SU-DHL-6 (cell line): ENCODE measurements around the gene LRRC55.

Experiments used
- H2AFZ ChIP-seq: fragments of 200-600 bp; sonication (generic); 2 replicates; pipeline ENCODE4 v1.6.1; 2014; ENCODE audit warnings: low read depth, mild to moderate bottlenecking, moderate library complexity, mixed read lengths, antibody characterized with exemption, low read length; ENCODE audit not compliant: severe bottlenecking
- H3F3A ChIP-seq: fragments of 200-600 bp; shearing (Covaris generic); 2 replicates; pipeline ENCODE4 v1.6.0; 2016; ENCODE audit warnings: antibody characterized with exemption, mild to moderate bottlenecking; ENCODE audit not compliant: insufficient read depth
- H3K27ac ChIP-seq: fragments of 200-600 bp; sonication (generic); 2 replicates; pipeline ENCODE4 v1.5.1; 2016; ENCODE audit warnings: low read depth, mild to moderate bottlenecking, low read length, moderate library complexity, mixed read lengths
- H3K27me3 ChIP-seq: fragments of 200-600 bp; sonication (generic), shearing (Covaris generic); 2 replicates; pipeline ENCODE4 v1.6.0; 2014; ENCODE audit warnings: mild to moderate bottlenecking, low read length
- H3K36me3 ChIP-seq: fragments of 200-600 bp; sonication (generic); 2 replicates; pipeline ENCODE4 v1.6.1; 2014; ENCODE audit warnings: mild to moderate bottlenecking, low read length, mixed read lengths
- H3K4me2 ChIP-seq: fragments of 300-600, 200-600 bp; shearing (Covaris generic), sonication (generic); 2 replicates; pipeline ENCODE4 v1.6.0; 2014; ENCODE audit warnings: low read length, low read depth, mild to moderate bottlenecking; ENCODE audit not compliant: poor library complexity, severe bottlenecking
- H3K4me3 ChIP-seq: fragments of 200-600 bp; sonication (generic); 2 replicates; pipeline ENCODE4 v1.5.1; 2014; ENCODE audit warnings: antibody characterized with exemption, low read length, mild to moderate bottlenecking, mixed read lengths; ENCODE audit not compliant: insufficient read depth, poor library complexity, severe bottlenecking
- H3K79me2 ChIP-seq: fragments of 200-600 bp; sonication (generic); 2 replicates; pipeline ENCODE4 v1.6.1; 2014; ENCODE audit warnings: mild to moderate bottlenecking, low read length, moderate library complexity; ENCODE audit not compliant: insufficient read depth
- H3K9ac ChIP-seq: fragments of 200-600 bp; sonication (generic); 2 replicates; pipeline ENCODE4 v1.7.0; 2014; ENCODE audit warnings: mild to moderate bottlenecking, low read length
- H3K9me2 ChIP-seq: fragments of 200-600 bp; sonication (generic); replicated peaks from 2 replicates; pipeline ENCODE4 v1.6.1; 2014; ENCODE audit warnings: low read length; ENCODE audit not compliant: insufficient read depth
- H3K9me3 ChIP-seq: fragments of 200-600 bp; sonication (generic); 2 replicates; pipeline ENCODE4 v1.6.1; 2014; ENCODE audit warnings: low read length, mixed read lengths; ENCODE audit not compliant: insufficient read depth
- H4K20me1 ChIP-seq: fragments of 200-600 bp; sonication (generic); 2 replicates; pipeline ENCODE4 v1.6.1; 2014; ENCODE audit warnings: low read depth, mild to moderate bottlenecking, antibody characterized with exemption, low read length, moderate library complexity, mixed read lengths
- CTCF ChIP-seq: fragments of 200-600 bp; sonication (generic); IDR thresholded peaks from one replicate; pipeline ENCODE4 v1.5.1; 2017; ENCODE audit warnings: antibody characterized with exemption, mild to moderate bottlenecking, low read length, moderate library complexity; ENCODE audit not compliant: insufficient read depth, poor library complexity, severe bottlenecking
- EZH2phosphoT487 ChIP-seq: fragments of 200-600 bp; sonication (generic), shearing (Covaris generic); conservative IDR thresholded peaks from 2 replicates; pipeline ENCODE4 v1.6.1; 2018; ENCODE audit warnings: mild to moderate bottlenecking, antibody characterized with exemption, low read length, moderate library complexity, mixed read lengths

LRRC55 gene, protein sequence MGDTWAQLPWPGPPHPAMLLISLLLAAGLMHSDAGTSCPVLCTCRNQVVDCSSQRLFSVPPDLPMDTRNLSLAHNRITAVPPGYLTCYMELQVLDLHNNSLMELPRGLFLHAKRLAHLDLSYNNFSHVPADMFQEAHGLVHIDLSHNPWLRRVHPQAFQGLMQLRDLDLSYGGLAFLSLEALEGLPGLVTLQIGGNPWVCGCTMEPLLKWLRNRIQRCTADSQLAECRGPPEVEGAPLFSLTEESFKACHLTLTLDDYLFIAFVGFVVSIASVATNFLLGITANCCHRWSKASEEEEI

DNA sequence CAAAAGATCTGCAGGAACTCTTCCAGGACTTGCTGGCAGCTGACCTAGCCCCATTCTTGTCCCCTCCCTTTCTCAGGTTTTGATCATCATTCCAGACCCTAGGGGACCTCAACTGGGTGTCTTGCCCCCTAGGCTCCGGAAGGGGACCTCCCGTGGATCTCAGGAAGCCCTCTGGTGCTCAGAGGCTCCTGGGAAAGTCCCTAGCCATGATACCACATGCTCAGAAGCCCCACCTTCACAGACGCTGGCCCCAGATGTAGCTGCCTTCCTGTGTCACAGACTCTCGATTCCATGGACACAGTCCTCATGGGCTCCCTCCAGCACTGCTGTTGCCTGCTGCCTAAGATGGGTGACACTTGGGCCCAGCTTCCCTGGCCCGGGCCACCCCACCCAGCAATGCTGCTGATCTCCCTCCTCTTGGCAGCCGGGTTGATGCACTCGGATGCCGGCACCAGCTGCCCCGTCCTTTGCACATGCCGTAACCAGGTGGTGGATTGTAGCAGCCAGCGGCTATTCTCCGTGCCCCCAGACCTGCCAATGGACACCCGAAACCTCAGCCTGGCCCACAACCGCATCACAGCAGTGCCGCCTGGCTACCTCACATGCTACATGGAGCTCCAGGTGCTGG, at the start of gene LRRC55:
Gene LRRC55, plus strand, starts transcription at position 276 of the 628 bp plus-strand sequence. Its CDS starts 70 bp downstream, at position 346.
- Histone ChIP-seq H3K36me3 (no peaks in the 10 kb centered on the region), H3K9me3 (no peaks in the 10 kb centered on the region), H3K79me2 (no peaks in the 10 kb centered on the region), H3K4me3 (no peak within 1 kb of the TSS), H3K9ac (no peak within 1 kb of the TSS), H2AFZ (no peak within 1 kb of the TSS), H3F3A (no peaks in the 10 kb centered on the region), H3K4me2 (no peak within 1 kb of the TSS), H3K9me2 (no peaks in the 10 kb centered on the region), H3K27ac (no peak within 1 kb of the TSS), H3K27me3 (no peaks in the 10 kb centered on the region), H4K20me1 (no peaks in the 10 kb centered on the region)
- TF ChIP-seq CTCF = no peak
- no peak for TF ChIP-seq EZH2phosphoT487

GRCh38 chr11:57133366-57134038, 48.3 kb upstream of the LRRC55 start:
- H3K79me2 ChIP-seq = no peaks in the 10 kb centered on the region
- no peaks in the 10 kb centered on the region for H3K9me2 ChIP-seq
- no peaks in the 10 kb centered on the region for H3F3A ChIP-seq
- H3K9me3 ChIP-seq = no peaks in the 10 kb centered on the region
- no peaks in the 10 kb centered on the region for H3K27me3 ChIP-seq
- H3K9ac ChIP-seq = no peak overlapping the region
- no peak overlapping the region for H3K4me2 ChIP-seq
- H2AFZ ChIP-seq = no peak overlapping the region
- H3K27ac ChIP-seq = no peak overlapping the region
- H3K4me3 ChIP-seq = no peak overlapping the region
- H3K36me3 ChIP-seq = no peaks in the 10 kb centered on the region
- no peaks in the 10 kb centered on the region for H4K20me1 ChIP-seq
- no peak for TF ChIP-seq EZH2phosphoT487
- TF ChIP-seq CTCF = no peak

DNA sequence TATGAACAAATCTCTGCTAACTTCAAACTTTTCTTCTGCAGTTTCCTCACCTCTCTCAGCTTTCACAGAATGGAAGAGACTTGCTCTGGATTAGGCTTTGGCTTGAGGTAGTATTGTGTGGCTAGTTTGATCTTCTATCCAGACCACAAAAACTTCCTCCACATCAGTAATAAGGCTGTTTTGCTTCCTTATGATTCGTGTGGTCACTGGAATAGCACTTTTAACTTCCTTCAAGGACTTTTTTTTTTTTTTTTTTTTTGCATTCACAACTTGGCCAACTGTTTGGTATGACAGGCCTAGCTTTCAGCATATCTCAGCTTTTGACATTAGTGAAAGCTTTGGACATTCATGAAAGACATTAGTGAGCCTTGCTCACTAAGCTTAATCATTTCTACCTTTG, 47.5 kb upstream of the LRRC55 start:
- Histone ChIP-seq H3K9me3 (no peaks in the 10 kb centered on the region), H4K20me1 (no peaks in the 10 kb centered on the region), H3K27me3 (no peaks in the 10 kb centered on the region), H3F3A (no peaks in the 10 kb centered on the region), H3K9me2 (no peaks in the 10 kb centered on the region), H3K79me2 (no peaks in the 10 kb centered on the region), H3K4me2 (no peak overlapping the region), H3K27ac (no peak overlapping the region), H2AFZ (no peak overlapping the region), H3K36me3 (no peaks in the 10 kb centered on the region), H3K9ac (no peak overlapping the region), H3K4me3 (no peak overlapping the region)
- TF ChIP-seq CTCF = no peak
- no peak for TF ChIP-seq EZH2phosphoT487
